Testis (tissue), 3 donors: ENCODE measurements around the gene CLDN5. TPM values are rescaled to one million over a fixed set of nuclear protein-coding genes. Genes with fewer than 3 reads are reported as not detected.
A peak's percentile ranks its signal among the peaks of the same experiment; 100 is the strongest.

Experiments
- DNase-seq: peaks from one replicate; pipeline ENCODE4 v3.0.0-alpha.2; 2019
- H3K27ac ChIP-seq, 2 donors: fragments of 200-600 bp; sonication (generic); one replicate each; pipeline ENCODE4 v1.5.1; 2019
- H3K27me3 ChIP-seq: fragments of 200-600 bp; sonication (generic); one replicate; pipeline ENCODE4 v1.5.1; 2019
- H3K36me3 ChIP-seq: fragments of 200-600 bp; sonication (generic); one replicate; pipeline ENCODE4 v1.5.1; 2017; ENCODE audit warnings: low read depth; ENCODE audit errors: missing control alignments
- H3K4me1 ChIP-seq: fragments of 200-600 bp; sonication (generic); one replicate; pipeline ENCODE4 v1.5.1; 2019
- H3K4me3 ChIP-seq, 2 donors: fragments of 200-600 bp; sonication (generic); one replicate each; pipeline ENCODE4 v1.5.1; 2017 to 2019
- H3K9me3 ChIP-seq: fragments of 200-600 bp; sonication (generic); one replicate; pipeline ENCODE4 v1.5.1; 2017
- CTCF ChIP-seq, 3 experiments: fragments of 450-650 bp in 2 of 3; fragments of 200-600 bp in 1 of 3; sonication (generic) in 1 of 3; IDR thresholded peaks; one replicate each; pipeline ENCODE4 v1.5.1; 2016 to 2019; ENCODE audit warnings: antibody characterized with exemption in 3 of 3, mild to moderate bottlenecking in 2 of 3, moderate library complexity in 1 of 3
- POLR2A ChIP-seq: fragments of 450-650 bp; IDR thresholded peaks from one replicate; pipeline ENCODE4 v1.6.1; 2017; ENCODE audit warnings: antibody characterized with exemption, mild to moderate bottlenecking, moderate library complexity
- WGBS, 2 donors: methylation state at CpG; one replicate each; pipeline ENCODE4 v1.1.5; 2018; 5-methylcytosine and 5-hydroxymethylcytosine counted together
- intact Hi-C: fragments of 100-400 bp; cut with DNase I; formaldehyde crosslinking; loops from one replicate; pipeline ENCODE4 v1.15.1; 2023; ENCODE audit warnings: low total_unique reads
- polyA plus RNA-seq: library from polyadenylated mRNA; stranded (reverse); fragments of 350-450 nt; fragmentation: Illumina TruSeq; extraction: RNeasy Lipid Tissue Mini Kit (QIAGEN cat#74804); gene quantifications from one replicate; pipeline ENCODE4 v1.2.3, GENCODE V29; 2014; ENCODE audit warnings: low read depth, low replicate concordance; ENCODE audit not compliant: insufficient read depth
- total RNA-seq, 2 donors: library from RNA; depleted of rRNA; stranded (reverse); fragments of >200 nt; gene quantifications; one replicate each; pipeline ENCODE4 v1.2.3, GENCODE V29; 2016

Gene CLDN5
- total and polyA plus RNA-seq, 3 donors from 2014 or later, result 10.4 to 42.0 (median 29.2) TPM

DNA sequence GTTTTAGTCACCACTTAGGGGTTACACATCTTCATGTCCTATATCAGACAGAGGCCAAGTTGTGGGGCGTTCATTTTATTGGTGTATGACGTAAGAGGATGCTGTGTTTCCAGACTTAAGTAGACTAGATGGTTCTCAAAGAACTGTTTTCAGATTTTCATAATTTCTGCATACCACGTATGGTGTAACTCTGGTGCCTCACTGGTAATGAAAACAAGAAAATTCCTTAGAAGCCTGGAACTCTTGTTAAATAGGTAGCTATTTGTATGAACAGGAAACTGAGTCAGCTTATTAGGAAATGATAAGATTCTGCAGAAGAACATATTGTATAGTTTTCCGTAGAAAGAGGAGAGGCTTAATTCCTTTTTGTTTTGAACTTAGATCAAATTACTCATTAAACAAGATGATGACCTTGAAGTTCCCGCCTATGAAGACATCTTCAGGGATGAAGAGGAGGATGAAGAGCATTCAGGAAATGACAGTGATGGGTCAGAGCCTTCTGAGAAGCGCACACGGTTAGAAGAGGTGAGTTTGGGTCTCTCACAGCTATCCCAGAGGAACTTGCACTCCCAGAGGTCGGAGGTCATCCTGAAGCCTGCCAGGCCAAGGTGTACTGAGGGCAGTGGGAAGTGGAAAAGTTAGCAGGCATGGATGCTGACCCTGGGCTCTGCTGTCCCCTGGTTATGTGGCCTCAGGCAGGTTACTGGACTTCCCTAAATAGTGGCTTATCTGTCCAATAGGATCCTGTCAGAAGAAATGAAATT, 40.5 kb downstream of the CLDN5 start:
- no peak overlapping the region for H3K27ac ChIP-seq
- WGBS, 2 donors, result 82 to 88% methylated on average over 8 of the region's 8 CpGs
- H3K4me3 ChIP-seq, result no peak overlapping the region
- no peak for TF ChIP-seq CTCF (IDR thresholded peaks at IDR 0.05)
- no peaks in the 10 kb centered on the region for H3K27me3 ChIP-seq
- intact Hi-C loops, result no loop called here
- no peaks in the 10 kb centered on the region for H3K9me3 ChIP-seq
- no peaks in the 10 kb centered on the region for H3K36me3 ChIP-seq
- H3K4me1 ChIP-seq, result peaks cover 5% of the 10 kb centered on the region
- DNase-seq, result no peak

GRCh38 chr22:19482297-19482696, 41.9 kb downstream of the CLDN5 start:
- no peaks in the 10 kb centered on the region for H3K9me3 ChIP-seq
- H3K4me3 ChIP-seq, result no peak overlapping the region
- no peaks in the 10 kb centered on the region for H3K36me3 ChIP-seq
- H3K27me3 ChIP-seq, result no peaks in the 10 kb centered on the region
- intact Hi-C loops, result no loop called here
- H3K4me1 ChIP-seq, result peaks cover 14% of the 10 kb centered on the region
- DNase-seq, result no peak
- no peak overlapping the region for H3K27ac ChIP-seq
- TF ChIP-seq CTCF (IDR thresholded peaks at IDR 0.05) (no peak), POLR2A (no peak)
- WGBS, 2 donors, result 94 to 95% methylated on average over 9 of the region's 9 CpGs

GRCh38 chr22:19480789-19481188, 43.4 kb downstream of the CLDN5 start:
- no peaks in the 10 kb centered on the region for H3K9me3 ChIP-seq
- TF ChIP-seq CTCF (IDR thresholded peaks at IDR 0.05) (no peak), POLR2A (no peak)
- WGBS, 2 donors, result 50 to 59% methylated on average over 10 of the region's 10 CpGs
- no peaks in the 10 kb centered on the region for H3K27me3 ChIP-seq
- peaks cover 22% of the 10 kb centered on the region for H3K4me1 ChIP-seq
- DNase-seq, result no peak
- intact Hi-C loops, result no loop called here
- no peak overlapping the region for H3K4me3 ChIP-seq
- no peaks in the 10 kb centered on the region for H3K36me3 ChIP-seq
- H3K27ac ChIP-seq, result no peak overlapping the region

DNA sequence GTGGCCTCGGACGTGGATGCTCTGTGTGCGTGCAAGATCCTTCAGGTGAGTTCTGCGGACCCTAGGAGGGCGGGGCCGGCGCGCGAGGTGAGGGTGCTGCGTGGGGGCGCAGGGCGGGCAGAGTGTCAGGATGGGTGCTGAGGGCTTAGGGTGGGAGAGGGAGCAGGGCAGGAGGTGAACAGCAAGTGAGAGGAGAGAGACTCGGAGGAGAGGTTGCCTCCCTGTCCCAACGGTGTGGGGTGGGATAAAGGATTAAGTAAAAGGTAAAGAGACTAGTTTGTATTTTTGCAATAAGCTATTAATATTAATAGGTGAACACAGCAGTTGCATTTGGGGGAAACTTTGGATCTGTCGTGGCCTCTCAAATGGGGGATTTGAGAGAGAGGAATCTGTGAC, 44.0 kb downstream of the CLDN5 start:
- 2% methylated on average over 12 to 15 of the region's 15 CpGs for WGBS, 2 donors
- H3K4me3 ChIP-seq, result peak overlapping the region; percentile 77 to 86
- H3K36me3 ChIP-seq, result no peaks in the 10 kb centered on the region
- peak overlapping the region in 1 of 2 donors; percentile 99 for H3K27ac ChIP-seq
- no peak for TF ChIP-seq POLR2A
- no peak for TF ChIP-seq CTCF (IDR thresholded peaks at IDR 0.05)
- H3K9me3 ChIP-seq, result no peaks in the 10 kb centered on the region
- no peaks in the 10 kb centered on the region for H3K27me3 ChIP-seq
- peaks cover 28% of the 10 kb centered on the region for H3K4me1 ChIP-seq
- intact Hi-C loops, result no loop called here
- DNase-seq, result no peak
